IPS DF 19.7 (cell line): ENCODE data around the gene FOXO6.

Experiments used
- DNase-seq: peaks from one replicate; pipeline ENCODE4 v3.0.0-alpha.2; 2013; ENCODE audit warnings: low read depth, low spot score

Gene FOXO6

GRCh38 chr1:41350055-41350378 is 11.2 kb upstream of the FOXO6 start:
- DNase-seq, result no peak

GRCh38 chr1:41351262-41352151 is 9.7 kb upstream of the FOXO6 start:
- DNase-seq, result no peak

GRCh38 chr1:41353744-41354143 is 7.5 kb upstream of the FOXO6 start:
- DNase-seq, result no peak

GRCh38 chr1:41354956-41355355 is 6.3 kb upstream of the FOXO6 start:
- no peak for DNase-seq

GRCh38 chr1:41355356-41355755 is 5.9 kb upstream of the FOXO6 start:
- DNase-seq, result no peak

- no peak for DNase-seq
Measured at GRCh38 chr1:41355761-41356160, 5.5 kb upstream of the FOXO6 start.

- DNase-seq, result no peak
Measured at GRCh38 chr1:41356752-41357151, 4.5 kb upstream of the FOXO6 start.

- no peak for DNase-seq
Measured at GRCh38 chr1:41357451-41358101, 3.7 kb upstream of the FOXO6 start.

GRCh38 chr1:41358131-41359021 is 2.9 kb upstream of the FOXO6 start:
- DNase-seq, result no peak

GRCh38 chr1:41359211-41360073 is 1.8 kb upstream of the FOXO6 start:
- no peak for DNase-seq

- no peak for DNase-seq
Measured at GRCh38 chr1:41360074-41360785, 1.0 kb upstream of the FOXO6 start.

- no peak for DNase-seq
Measured at GRCh38 chr1:41361495-41362356, 492 bp downstream of the FOXO6 start.

GRCh38 chr1:41362357-41362721 is 1.1 kb downstream of the FOXO6 start:
- no peak for DNase-seq

- no peak for DNase-seq
Measured at GRCh38 chr1:41362749-41363590, 1.7 kb downstream of the FOXO6 start.

GRCh38 chr1:41363591-41364320 is 2.5 kb downstream of the FOXO6 start:
- no peak for DNase-seq

GRCh38 chr1:41364442-41365319 is 3.4 kb downstream of the FOXO6 start:
- no peak for DNase-seq

- no peak for DNase-seq
Measured at GRCh38 chr1:41365320-41365633, 4.0 kb downstream of the FOXO6 start.
